HUES48 (cell line): ENCODE results near the gene SESTD1.

Experiments used
- H3K27ac ChIP-seq: one replicate; pipeline ENCODE4 v1.7.0; 2013; ENCODE audit warnings: low read depth, low read length, inconsistent platforms
- H3K27me3 ChIP-seq: 2 replicates; pipeline ENCODE4 v1.6.1; 2013; ENCODE audit warnings: mild to moderate bottlenecking, low read length; ENCODE audit not compliant: control insufficient read depth, insufficient read depth
- H3K36me3 ChIP-seq: 2 replicates; pipeline ENCODE4 v1.6.1; 2013; ENCODE audit warnings: low read length; ENCODE audit not compliant: control insufficient read depth, insufficient read depth
- H3K4me1 ChIP-seq: 2 replicates; pipeline ENCODE4 v1.6.1; 2013; ENCODE audit warnings: mild to moderate bottlenecking, low read length; ENCODE audit not compliant: control insufficient read depth, insufficient read depth
- H3K4me3 ChIP-seq: 2 replicates; pipeline ENCODE4 v1.5.1; 2013; ENCODE audit warnings: mild to moderate bottlenecking, low read depth, low read length
- H3K9ac ChIP-seq: 2 replicates; pipeline ENCODE4 v1.6.1; 2013; ENCODE audit warnings: mild to moderate bottlenecking, low read depth, low read length, moderate library complexity
- H3K9me3 ChIP-seq: 2 replicates; pipeline ENCODE4 v1.6.1; 2013; ENCODE audit warnings: low read length; ENCODE audit not compliant: control insufficient read depth, insufficient read depth

SESTD1 gene

GRCh38 chr2:179264368-179265081 lies at the start of gene SESTD1:
Gene SESTD1 (minus strand): TSS chr2:179264832. CDS start chr2:179191841, 72,991 bp downstream.
- Histone ChIP-seq H3K27me3 (peaks cover 14% of the 10 kb centered on the region), H3K9ac (peak within 1 kb of the TSS; percentile 71), H3K4me1 (peaks cover 39% of the 10 kb centered on the region), H3K4me3 (peak within 1 kb of the TSS; percentile 89), H3K36me3 (no peaks in the 10 kb centered on the region), H3K27ac (peak within 1 kb of the TSS; percentile 68), H3K9me3 (no peaks in the 10 kb centered on the region)

- H3K27ac ChIP-seq = no peak overlapping the region
- no peaks in the 10 kb centered on the region for H3K36me3 ChIP-seq
- H3K4me3 ChIP-seq = no peak overlapping the region
- no peak overlapping the region for H3K9ac ChIP-seq
- no peaks in the 10 kb centered on the region; the same call in 1 of the 2 replicates for H3K9me3 ChIP-seq
- no peaks in the 10 kb centered on the region for H3K27me3 ChIP-seq
- no peaks in the 10 kb centered on the region for H3K4me1 ChIP-seq
These were observed 48.4 kb upstream of the SESTD1 start for GRCh38 chr2:179313057-179313456.

GRCh38 chr2:179311101-179311500 lies 46.5 kb upstream of the SESTD1 start:
- no peak overlapping the region for H3K9ac ChIP-seq
- no peak overlapping the region for H3K27ac ChIP-seq
- H3K27me3 ChIP-seq = no peaks in the 10 kb centered on the region
- H3K36me3 ChIP-seq = no peaks in the 10 kb centered on the region
- no peaks in the 10 kb centered on the region; the same call in 1 of the 2 replicates for H3K9me3 ChIP-seq
- H3K4me1 ChIP-seq = no peaks in the 10 kb centered on the region
- H3K4me3 ChIP-seq = no peak overlapping the region

- no peak overlapping the region for H3K4me3 ChIP-seq
- no peaks in the 10 kb centered on the region for H3K4me1 ChIP-seq
- H3K9ac ChIP-seq = no peak overlapping the region
- H3K9me3 ChIP-seq = no peaks in the 10 kb centered on the region
- no peak overlapping the region for H3K27ac ChIP-seq
- H3K36me3 ChIP-seq = no peaks in the 10 kb centered on the region
- H3K27me3 ChIP-seq = no peaks in the 10 kb centered on the region
These were observed 43.2 kb upstream of the SESTD1 start for GRCh38 chr2:179307616-179308371.

- no peak overlapping the region for H3K9ac ChIP-seq
- no peak overlapping the region for H3K4me3 ChIP-seq
- no peaks in the 10 kb centered on the region for H3K36me3 ChIP-seq
- H3K27me3 ChIP-seq = no peaks in the 10 kb centered on the region
- peaks cover 6% of the 10 kb centered on the region; the same call in 1 of the 2 replicates for H3K9me3 ChIP-seq
- no peaks in the 10 kb centered on the region for H3K4me1 ChIP-seq
- no peak overlapping the region for H3K27ac ChIP-seq
These were observed 40.5 kb upstream of the SESTD1 start for GRCh38 chr2:179305125-179305524.

GRCh38 chr2:179304424-179304823 lies 39.8 kb upstream of the SESTD1 start:
- H3K4me3 ChIP-seq = no peak overlapping the region
- no peaks in the 10 kb centered on the region for H3K36me3 ChIP-seq
- H3K27me3 ChIP-seq = no peaks in the 10 kb centered on the region
- H3K4me1 ChIP-seq = no peaks in the 10 kb centered on the region
- peaks cover 6% of the 10 kb centered on the region; the same call in 1 of the 2 replicates for H3K9me3 ChIP-seq
- no peak overlapping the region for H3K27ac ChIP-seq
- no peak overlapping the region for H3K9ac ChIP-seq

GRCh38 chr2:179302764-179303571 lies 38.3 kb upstream of the SESTD1 start:
- H3K36me3 ChIP-seq = no peaks in the 10 kb centered on the region
- H3K27ac ChIP-seq = no peak overlapping the region
- H3K27me3 ChIP-seq = no peaks in the 10 kb centered on the region
- peaks cover 6% of the 10 kb centered on the region; the same call in 1 of the 2 replicates for H3K9me3 ChIP-seq
- no peak overlapping the region for H3K4me3 ChIP-seq
- H3K9ac ChIP-seq = no peak overlapping the region
- H3K4me1 ChIP-seq = no peaks in the 10 kb centered on the region

GRCh38 chr2:179302149-179302548 lies 37.5 kb upstream of the SESTD1 start:
- Histone ChIP-seq H3K9ac (no peak overlapping the region), H3K27me3 (no peaks in the 10 kb centered on the region), H3K9me3 (peaks cover 6% of the 10 kb centered on the region; the same call in 1 of the 2 replicates), H3K4me1 (no peaks in the 10 kb centered on the region), H3K27ac (no peak overlapping the region), H3K36me3 (no peaks in the 10 kb centered on the region), H3K4me3 (no peak overlapping the region)

GRCh38 chr2:179298666-179299065 lies 34.0 kb upstream of the SESTD1 start:
- Histone ChIP-seq H3K36me3 (no peaks in the 10 kb centered on the region), H3K4me1 (peaks cover 4% of the 10 kb centered on the region; the same call in 1 of the 2 replicates), H3K27ac (no peak overlapping the region), H3K27me3 (no peaks in the 10 kb centered on the region), H3K9me3 (peaks cover 6% of the 10 kb centered on the region; the same call in 1 of the 2 replicates), H3K4me3 (no peak overlapping the region), H3K9ac (no peak overlapping the region)

- Histone ChIP-seq H3K9me3 (peaks cover 6% of the 10 kb centered on the region; the same call in 1 of the 2 replicates), H3K4me1 (peaks cover 4% of the 10 kb centered on the region; the same call in 1 of the 2 replicates), H3K27ac (no peak overlapping the region), H3K36me3 (no peaks in the 10 kb centered on the region), H3K4me3 (no peak overlapping the region), H3K27me3 (no peaks in the 10 kb centered on the region), H3K9ac (no peak overlapping the region)
These were observed 33.3 kb upstream of the SESTD1 start for GRCh38 chr2:179297927-179298326.
